Thoracic aorta (tissue), 2 donors: ENCODE data around the gene COPG1. TPM values are rescaled to one million over a fixed set of nuclear protein-coding genes. Genes with fewer than 3 reads are reported as not detected.
"Not testable (repeated sequence)": the region's sequence is repeated elsewhere in the genome, so short reads cannot be mapped to it uniquely, and the experiment has no call there.

Experiments
- ATAC-seq: fragments of 150-250 bp; one replicate; pipeline ENCODE4 v1.8.0; 2017; ENCODE audit warnings: low read depth; ENCODE audit not compliant: insufficient number of reproducible peaks, low FRiP score
- DNase-seq: peaks from one replicate; pipeline ENCODE4 v3.0.0-alpha.2; 2020; ENCODE audit warnings: low spot score
- H3K27ac ChIP-seq, 2 donors: fragments of 200-600 bp; sonication (generic); 1 replicate in 1 of 2; 2 replicates in 1 of 2; pipeline ENCODE4 v1.5.1; 2016; ENCODE audit warnings: mild to moderate bottlenecking in 2 of 2, moderate library complexity in 2 of 2
- H3K27me3 ChIP-seq: fragments of 200-600 bp; sonication (generic); replicated peaks from 2 replicates; pipeline ENCODE4 v1.6.0; 2016; ENCODE audit warnings: mild to moderate bottlenecking; ENCODE audit not compliant: insufficient read depth
- H3K36me3 ChIP-seq: fragments of 200-600 bp; sonication (generic); one replicate; pipeline ENCODE4 v1.5.1; 2016
- H3K4me1 ChIP-seq, 2 donors: fragments of 200-600 bp; sonication (generic); 1 replicate in 1 of 2; 2 replicates in 1 of 2; pipeline versions ENCODE4 v1.5.1 to v1.6.0; 2016; ENCODE audit warnings: low read depth in 2 of 2, mild to moderate bottlenecking in 1 of 2; ENCODE audit not compliant: control insufficient read depth in 1 of 2
- H3K4me3 ChIP-seq: fragments of 200-600 bp; sonication (generic); 2 replicates; pipeline ENCODE4 v1.5.1; 2016; ENCODE audit warnings: mild to moderate bottlenecking
- H3K9me3 ChIP-seq: fragments of 200-600 bp; sonication (generic); 2 replicates; pipeline ENCODE4 v1.5.1; 2016
- CTCF ChIP-seq: fragments of 200-600 bp; sonication (generic); IDR thresholded peaks from one replicate; pipeline ENCODE4 v1.5.1; 2019; ENCODE audit warnings: antibody characterized with exemption
- total RNA-seq, 2 donors: library from RNA; depleted of rRNA; stranded (reverse); fragments of >200 nt; gene quantifications; one replicate each; pipeline versions ENCODE4 v1.1.0 to v1.2.3, GENCODE V29; 2016

COPG1 gene
- total RNA-seq, 2 donors from 2014 or later, result 126 to 141 TPM

- no peak overlapping the region for H3K27ac ChIP-seq
- DNase-seq, result no peak
Measured at GRCh38 chr3:129211345-129211744, 38.1 kb upstream of the COPG1 start.

GRCh38 chr3:129211772-129212171 lies 37.6 kb upstream of the COPG1 start:
- Histone ChIP-seq H3K4me3 (no peak overlapping the region), H3K36me3 (no peaks in the 10 kb centered on the region), H3K4me1 (peaks cover 0 to 4% of the 10 kb centered on the region in 2 donors), H3K27me3 (no peaks in the 10 kb centered on the region), H3K27ac (no peak overlapping the region), H3K9me3 (no peaks in the 10 kb centered on the region)
- DNase-seq, result no peak
- no peak for TF ChIP-seq CTCF
- ATAC-seq, result no peak

More at GRCh38 chr3:129211345-129211744, 38.1 kb upstream of the COPG1 start:
- Histone ChIP-seq H3K4me3 (no peak overlapping the region), H3K27me3 (no peaks in the 10 kb centered on the region), H3K9me3 (no peaks in the 10 kb centered on the region), H3K36me3 (no peaks in the 10 kb centered on the region), H3K4me1 (peaks cover 0 to 4% of the 10 kb centered on the region in 2 donors)
- TF ChIP-seq CTCF, result no peak
- no peak for ATAC-seq

GRCh38 chr3:129213238-129213637 lies 36.2 kb upstream of the COPG1 start:
- Histone ChIP-seq H3K4me1 (peaks cover 0 to 4% of the 10 kb centered on the region in 2 donors), H3K9me3 (no peaks in the 10 kb centered on the region), H3K36me3 (no peaks in the 10 kb centered on the region), H3K4me3 (no peak overlapping the region), H3K27me3 (no peaks in the 10 kb centered on the region), H3K27ac (no peak overlapping the region)
- ATAC-seq (no peak), DNase-seq (no peak)
- no peak for TF ChIP-seq CTCF

- Histone ChIP-seq H3K27ac (no peak overlapping the region), H3K4me1 (no peaks in the 10 kb centered on the region)
- no peak for TF ChIP-seq CTCF
Measured at GRCh38 chr3:129218742-129219141, 30.7 kb upstream of the COPG1 start.

GRCh38 chr3:129224387-129224786 lies 25.0 kb upstream of the COPG1 start:
- not testable (repeated sequence) for H3K36me3 ChIP-seq, H3K9me3 ChIP-seq, DNase-seq, ATAC-seq, H3K27me3 ChIP-seq
- peaks cover 16 to 34% of the 10 kb centered on the region in 2 donors for H3K4me1 ChIP-seq
- peak overlapping the region; percentile 44 to 63 for H3K27ac ChIP-seq
- peak overlapping the region; percentile 47 for H3K4me3 ChIP-seq

More at GRCh38 chr3:129218742-129219141, 30.7 kb upstream of the COPG1 start:
- H3K27me3 ChIP-seq, result no peaks in the 10 kb centered on the region
- H3K36me3 ChIP-seq, result no peaks in the 10 kb centered on the region
- DNase-seq (no peak), ATAC-seq (no peak)
- H3K4me3 ChIP-seq, result no peak overlapping the region
- H3K9me3 ChIP-seq, result no peaks in the 10 kb centered on the region

GRCh38 chr3:129224984-129225393 lies 24.4 kb upstream of the COPG1 start:
- peak; percentile 82 for ATAC-seq
- Histone ChIP-seq H3K4me1 (peaks cover 16 to 34% of the 10 kb centered on the region in 2 donors), H3K36me3 (no peaks in the 10 kb centered on the region), H3K9me3 (no peaks in the 10 kb centered on the region), H3K4me3 (peak overlapping the region; percentile 47), H3K27me3 (no peaks in the 10 kb centered on the region), H3K27ac (peak overlapping the region; percentile 44 to 63)
- no peak for TF ChIP-seq CTCF
- no peak for DNase-seq
